Upper lobe of left lung (tissue), 4 donors: Measurements from ENCODE around the gene OAF.

Experiments used
- CTCF ChIP-seq, 6 experiments: fragments of 450-650 bp in 4 of 6; fragments of 200-600 bp in 2 of 6; sonication (generic) in 2 of 6; IDR thresholded peaks; one replicate each; pipeline ENCODE4 v1.5.1; 2016 to 2019; ENCODE audit warnings: antibody characterized with exemption in 6 of 6
- EP300 ChIP-seq, 4 donors: sonication (generic); formaldehyde crosslinking; IDR thresholded peaks; one replicate each; pipeline ENCODE4 v1.5.1; 2017; ENCODE audit warnings: antibody characterized with exemption in 4 of 4, control low read depth in 2 of 4
- POLR2A ChIP-seq, 4 donors: fragments of 450-650 bp; IDR thresholded peaks; one replicate each; pipeline ENCODE4 v1.5.1; 2016 to 2017; ENCODE audit warnings: antibody characterized with exemption in 4 of 4, mild to moderate bottlenecking in 2 of 4
- POLR2AphosphoS5 ChIP-seq, 2 donors: sonication (generic); formaldehyde crosslinking; IDR thresholded peaks; one replicate each; pipeline ENCODE4 v1.5.1; 2017; ENCODE audit warnings: antibody characterized with exemption in 2 of 2

GRCh38 chr11:120244476-120245365, 33.9 kb downstream of the OAF start:
- TF ChIP-seq CTCF (IDR thresholded peaks at IDR 0.05) = no peak
- no peak for TF ChIP-seq POLR2A (IDR thresholded peaks at IDR 0.05)
- TF ChIP-seq EP300 (IDR thresholded peaks at IDR 0.05) = no peak
- TF ChIP-seq POLR2AphosphoS5 (IDR thresholded peaks at IDR 0.05) = no peak
